ENCODE data around the gene NHLRC3. TPM values are rescaled to one million over a fixed set of nuclear protein-coding genes. Genes with fewer than 3 reads are reported as not detected.

Gene NHLRC3
- total and polyA plus RNA-seq, 2 of the 8 experiments (the other 6 are each of a cell fraction or from before 2014, with no cell fraction given): 13.1 to 16.9 TPM

GRCh38 chr13:39036212-39036611 is 2.0 kb upstream of the NHLRC3 start:
- no peaks in the 10 kb centered on the region for H3K79me1 ChIP-seq (ENCODE audit: low read depth, low read length)
- H3K36me3 ChIP-seq (ENCODE audit: control insufficient read depth in 2 of 4, insufficient read depth in 4 of 4, low read length in 3 of 4): peaks cover 0 to 16% (median 2%) of the 10 kb centered on the region in 4 experiments; a peak in 4 of 8 replicates
- H3K4me2 ChIP-seq (ENCODE audit: insufficient read depth in 1 of 2, low read depth in 2 of 2, low read length in 2 of 2): peak overlapping the region; percentile 79 to 81
- DNase-seq (ENCODE audit: low read depth in 1 of 2, low spot score in 2 of 2) (no peak), FAIRE-seq (peak; percentile 19)
- peak overlapping the region; percentile 14; the same call in 1 of the 2 replicates for H2BK5ac ChIP-seq (ENCODE audit: low read depth, low read length)
- CTCF ChIA-PET (ENCODE audit: partially characterized antibody): interaction anchor here (0.6 to 1.6 kb wide), 7 partner anchors 17 to 75 kb away, joined by 3 to 8 read pairs (median 3); no protein-coding TSS in a partner anchor
- 4% methylated on average over 9 of the region's 9 CpGs; no CpG with 5 or more reads in 1 of the 2 experiments for WGBS, 2 experiments (ENCODE audit: extremely low coverage in 1 of 2, insufficient coverage in 1 of 2, insufficient read length in 1 of 2, insufficient replicate concordance in 2 of 2, low coverage in 1 of 2, low lambda C conversion rate in 2 of 2, missing lambda C conversion rate in 1 of 2)
- no peak for TF ChIP-seq ATF2 (IDR thresholded peaks at IDR 0.05; ENCODE audit: low read length)
- no peak for TF ChIP-seq ASH2L (IDR thresholded peaks at IDR 0.05; ENCODE audit: low read length)
- TF ChIP-seq EZH2 (IDR thresholded peaks at IDR 0.05; ENCODE audit: low read depth, low read length, severe bottlenecking): no peak
- no peak for TF ChIP-seq PHF8 (conservative IDR thresholded peaks at IDR 0.05; ENCODE audit: low read depth, low read length)
- no peak for TF ChIP-seq RNF2 (IDR thresholded peaks at IDR 0.05; ENCODE audit: borderline replicate concordance, low read depth, low read length, missing control alignments, poor library complexity, severe bottlenecking)
- no peak for TF ChIP-seq SP2 (IDR thresholded peaks at IDR 0.05; ENCODE audit: low read length)
- no peak overlapping the region for H3K27ac ChIP-seq (ENCODE audit: low read depth, low read length)
- no peak overlapping the region for H3K56ac ChIP-seq (replicated peaks; ENCODE audit: insufficient read length, low read depth, low read length)
- H4K91ac ChIP-seq (replicated peaks; ENCODE audit: insufficient read length, low read length): no peak overlapping the region
- H2AK5ac ChIP-seq (ENCODE audit: low read depth, low read length): no peak overlapping the region
- H3K9me3 ChIP-seq (ENCODE audit: insufficient read depth in 2 of 2, low read depth in 1 of 2, low read length in 1 of 2): no peaks in the 10 kb centered on the region
- no peak overlapping the region for H2BK15ac ChIP-seq (ENCODE audit: low read length)
- H2BK12ac ChIP-seq (ENCODE audit: low read depth, low read length): no peak overlapping the region
- H3K9ac ChIP-seq (replicated peaks in 1 of 4; ENCODE audit: extremely low read depth in 1 of 4, low read depth in 3 of 4, low read length in 3 of 4): peak overlapping the region; percentile 79 to 91 (median 86)
- peak overlapping the region; percentile 81 for H3K4ac ChIP-seq (replicated peaks; ENCODE audit: insufficient read length, low read depth, low read length)
- no peak overlapping the region for H3K18ac ChIP-seq (ENCODE audit: extremely low read depth, low read length)
- H3K4me3 ChIP-seq (ENCODE audit: extremely low read depth in 1 of 4, insufficient read depth in 2 of 4, low read depth in 3 of 4, low read length in 4 of 4): peak overlapping the region; percentile 94 to 99 (median 96)
- H4K8ac ChIP-seq (ENCODE audit: extremely low read depth, insufficient read depth, low read length): no peak overlapping the region
- no peak overlapping the region for H2BK120ac ChIP-seq (replicated peaks; ENCODE audit: low read depth, low read length)
- H3K23me2 ChIP-seq (ENCODE audit: low read depth, low read length): peaks cover 12% of the 10 kb centered on the region
- H4K20me1 ChIP-seq (replicated peaks in 1 of 2; ENCODE audit: control insufficient read depth in 1 of 2, insufficient read depth in 2 of 2, low read length in 2 of 2): peaks cover 3 to 9% of the 10 kb centered on the region in 2 experiments
- no peak overlapping the region for H3K23ac ChIP-seq (ENCODE audit: insufficient read length)
- H3K79me2 ChIP-seq (ENCODE audit: control insufficient read depth in 1 of 2, insufficient read depth in 2 of 2, low read length in 2 of 2): peaks cover 42 to 75% of the 10 kb centered on the region in 2 experiments
- H4K5ac ChIP-seq (ENCODE audit: insufficient read length, low read depth, low read length): no peak overlapping the region
- peaks cover 0 to 10% (median under 1%) of the 10 kb centered on the region in 4 experiments; a peak in 4 of 7 replicates for H3K4me1 ChIP-seq (replicated peaks in 1 of 4; ENCODE audit: control insufficient read depth in 3 of 4, insufficient read depth in 4 of 4, low read length in 3 of 4)
- H2AFZ ChIP-seq (ENCODE audit: low read length): no peak overlapping the region
- no peaks in the 10 kb centered on the region; a peak in 1 of 7 replicates for H3K27me3 ChIP-seq (replicated peaks in 1 of 4; ENCODE audit: control insufficient read depth in 3 of 4, extremely low read depth in 1 of 4, insufficient read depth in 3 of 4, low read length in 3 of 4)
- POLR2A ChIA-PET (ENCODE audit: partially characterized antibody): interaction anchor here (0.7 to 5.4 kb wide), 8 partner anchors 9 to 536 kb away, joined by 3 to 73 read pairs (median 12); no protein-coding TSS in a partner anchor
- no peak overlapping the region for H3K14ac ChIP-seq (ENCODE audit: insufficient read length)
- H2BK20ac ChIP-seq (ENCODE audit: low read length): no peak overlapping the region
